H9 (cell line): Measurements from ENCODE around the gene AGT. TPM values are rescaled to one million over a fixed set of nuclear protein-coding genes. Genes with fewer than 3 reads are reported as not detected.

Experiments
- DNase-seq: peaks from one replicate; pipeline ENCODE4 v3.0.0-alpha.2; 2017
- H2AFZ ChIP-seq: one replicate; pipeline ENCODE4 v1.6.1; 2013; ENCODE audit warnings: mild to moderate bottlenecking, low read length, control low read depth, moderate library complexity
- H2AK5ac ChIP-seq: 2 replicates; pipeline ENCODE4 v1.6.1; 2013; ENCODE audit warnings: low read length, control low read depth, mixed read lengths; ENCODE audit not compliant: insufficient read length
- H2BK120ac ChIP-seq: one replicate; pipeline ENCODE4 v1.6.1; 2013; ENCODE audit warnings: low read depth, mild to moderate bottlenecking, low read length, control low read depth, inconsistent platforms; ENCODE audit not compliant: poor library complexity, severe bottlenecking
- H2BK12ac ChIP-seq: 2 replicates; pipeline ENCODE4 v1.6.1; 2013; ENCODE audit warnings: low read length, control low read depth, mixed read lengths, low read depth; ENCODE audit not compliant: insufficient read length
- H2BK15ac ChIP-seq: 2 replicates; pipeline ENCODE4 v1.6.1; 2013; ENCODE audit warnings: low read depth, low read length, control low read depth
- H2BK20ac ChIP-seq: one replicate; pipeline ENCODE4 v1.6.1; 2013; ENCODE audit warnings: low read depth, mild to moderate bottlenecking, low read length, control low read depth, inconsistent platforms; ENCODE audit not compliant: poor library complexity, severe bottlenecking
- H2BK5ac ChIP-seq: 2 replicates; pipeline ENCODE4 v1.6.1; 2013; ENCODE audit warnings: low read length, control low read depth, mixed read lengths; ENCODE audit not compliant: insufficient read length
- H3K14ac ChIP-seq: 2 replicates; pipeline ENCODE4 v1.6.1; 2013; ENCODE audit warnings: low read length, control low read depth; ENCODE audit not compliant: insufficient read depth
- H3K18ac ChIP-seq: 2 replicates; pipeline ENCODE4 v1.6.1; 2013; ENCODE audit warnings: low read depth, mild to moderate bottlenecking, mixed read lengths, low read length, control low read depth; ENCODE audit not compliant: insufficient read length
- H3K23ac ChIP-seq: 2 replicates; pipeline ENCODE4 v1.6.1; 2013; ENCODE audit warnings: low read length, control low read depth, mixed read lengths, low read depth; ENCODE audit not compliant: insufficient read length
- H3K23me2 ChIP-seq: 2 replicates; pipeline ENCODE4 v1.6.1; 2013; ENCODE audit warnings: low read depth, mild to moderate bottlenecking, mixed read lengths, low read length, control low read depth; ENCODE audit not compliant: insufficient read length, poor library complexity, severe bottlenecking
- H3K27ac ChIP-seq: 2 replicates; pipeline ENCODE4 v1.5.1; 2013; ENCODE audit warnings: low read length, control low read depth, mixed read lengths, low read depth; ENCODE audit not compliant: insufficient read length
- H3K27me3 ChIP-seq: 2 replicates; pipeline ENCODE4 v1.6.1; 2013; ENCODE audit warnings: low read length, control low read depth, inconsistent platforms; ENCODE audit not compliant: insufficient read depth
- H3K4ac ChIP-seq: 2 replicates; pipeline ENCODE4 v1.6.1; 2013; ENCODE audit warnings: low read depth, mild to moderate bottlenecking, control low read depth, inconsistent platforms, low read length, moderate library complexity
- H3K4me1 ChIP-seq: 2 replicates; pipeline ENCODE4 v1.6.1; 2013; ENCODE audit warnings: low read length, control low read depth, inconsistent platforms; ENCODE audit not compliant: insufficient read depth
- H3K4me2 ChIP-seq: 2 replicates; pipeline ENCODE4 v1.6.1; 2013; ENCODE audit warnings: low read length, control low read depth, mixed read lengths; ENCODE audit not compliant: insufficient read length, insufficient read depth
- H3K56ac ChIP-seq: 2 replicates; pipeline ENCODE4 v1.6.1; 2013; ENCODE audit warnings: low read depth, mild to moderate bottlenecking, mixed read lengths, low read length, control low read depth; ENCODE audit not compliant: insufficient read length
- H3K79me1 ChIP-seq: 2 replicates; pipeline ENCODE4 v1.6.1; 2013; ENCODE audit warnings: low read depth, mild to moderate bottlenecking, moderate library complexity, low read length, control low read depth, inconsistent platforms; ENCODE audit not compliant: insufficient read depth, poor library complexity, severe bottlenecking
- H3K79me2 ChIP-seq: 2 replicates; pipeline ENCODE4 v1.6.1; 2013; ENCODE audit warnings: low read length, control low read depth, inconsistent platforms; ENCODE audit not compliant: insufficient read depth
- H3K9ac ChIP-seq: 2 replicates; pipeline ENCODE4 v1.6.1; 2013; ENCODE audit warnings: low read length, control low read depth, mixed read lengths; ENCODE audit not compliant: insufficient read length; ENCODE audit errors: extremely low read depth
- H3K9me3 ChIP-seq: one replicate; pipeline ENCODE4 v1.6.1; 2013; ENCODE audit warnings: low read depth, low read length, inconsistent platforms; ENCODE audit not compliant: control insufficient read depth
- H3T11ph ChIP-seq: one replicate; pipeline ENCODE4 v1.6.1; 2013; ENCODE audit warnings: mild to moderate bottlenecking, low read length, control low read depth, inconsistent platforms
- H4K20me1 ChIP-seq: one replicate; pipeline ENCODE4 v1.6.1; 2013; ENCODE audit not compliant: control insufficient read depth, insufficient read length, insufficient read depth
- H4K5ac ChIP-seq: 2 replicates; pipeline ENCODE4 v1.6.1; 2013; ENCODE audit warnings: low read depth, mild to moderate bottlenecking, mixed read lengths, low read length, control low read depth; ENCODE audit not compliant: insufficient read length
- H4K8ac ChIP-seq: replicated peaks from 2 replicates; pipeline ENCODE4 v1.6.1; 2013; ENCODE audit warnings: low read length, control low read depth, mixed read lengths, low read depth; ENCODE audit not compliant: insufficient read length
- H4K91ac ChIP-seq: 2 replicates; pipeline ENCODE4 v1.6.1; 2013; ENCODE audit warnings: low read depth, mild to moderate bottlenecking, moderate library complexity, mixed read lengths, low read length, control low read depth; ENCODE audit not compliant: insufficient read length
- H3K27ac Mint-ChIP-seq, 3 experiments: 2 replicates in 2 of 3; 3 replicates in 1 of 3; pipeline ENCODE4 v1.8.0; 2020 to 2021; ENCODE audit warnings: mixed read lengths in 3 of 3, mild to moderate bottlenecking in 1 of 3, moderate library complexity in 1 of 3
- H3K27me3 Mint-ChIP-seq: 2 replicates; pipeline ENCODE4 v1.8.0; 2021; ENCODE audit warnings: low read depth, mild to moderate bottlenecking, moderate library complexity, mixed read lengths
- H3K36me3 Mint-ChIP-seq, 3 experiments: 2 replicates in 2 of 3; 3 replicates in 1 of 3; pipeline ENCODE4 v1.8.0; 2020 to 2021; ENCODE audit warnings: low read depth in 3 of 3, mixed read lengths in 3 of 3; ENCODE audit not compliant: insufficient read depth in 1 of 3
- H3K4me1 Mint-ChIP-seq, 2 experiments: 2 replicates each; pipeline ENCODE4 v1.8.0; 2020; ENCODE audit warnings: mixed read lengths in 2 of 2
- H3K4me3 Mint-ChIP-seq, 2 experiments: 2 replicates in 1 of 2; 3 replicates in 1 of 2; pipeline ENCODE4 v1.8.0; 2020 to 2021; ENCODE audit warnings: mild to moderate bottlenecking in 2 of 2, mixed read lengths in 2 of 2, moderate library complexity in 1 of 2
- H3K9me3 Mint-ChIP-seq, 2 experiments: 2 replicates in 1 of 2; 3 replicates in 1 of 2; pipeline ENCODE4 v1.8.0; 2020; ENCODE audit warnings: mild to moderate bottlenecking in 2 of 2, mixed read lengths in 2 of 2, moderate library complexity in 1 of 2
- WGBS: extraction: QIAGEN DNeasy Blood & Tissue Kit; methylation state at CpG from one replicate; pipeline ENCODE4 v1.1.7; 2013; ENCODE audit warnings: missing lambda C conversion rate, low lambda C conversion rate, mixed read lengths; ENCODE audit not compliant: insufficient read length; ENCODE audit errors: extremely low coverage; 5-methylcytosine and 5-hydroxymethylcytosine counted together
- total RNA-seq: library from RNA; stranded (reverse); gene quantifications from 2 replicates; pipeline ENCODE4 v1.2.1, GENCODE V29; 2021
- TF ChIP-seq, protein P1 (sequence below): fragments of 200-600 bp; sonication (generic); conservative IDR thresholded peaks from 3 replicates; pipeline ENCODE4 v1.8.0; 2021; ENCODE audit warnings: antibody characterized with exemption, mild to moderate bottlenecking

Gene AGT
- total RNA-seq, 1 experiment from 2014 or later, result not detected

DNA sequence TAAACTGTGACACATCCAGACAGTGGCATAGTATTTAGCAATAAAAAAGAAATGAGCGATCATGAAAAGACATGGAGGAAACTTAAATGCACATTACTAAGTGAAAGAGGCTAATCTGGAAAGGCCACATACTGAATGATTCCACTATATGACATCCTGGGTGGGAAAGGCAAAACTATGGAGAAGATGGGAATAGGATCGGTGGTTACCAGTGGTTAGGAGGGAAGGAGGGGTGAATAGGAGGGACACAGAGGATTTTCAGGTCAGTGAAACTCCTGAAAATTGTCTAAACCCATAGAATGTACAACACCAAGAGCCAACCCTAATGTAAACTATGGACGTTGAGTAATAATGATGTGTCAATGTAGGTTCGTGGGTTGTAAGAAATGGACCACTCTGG, 13.8 kb downstream of the AGT start:
- WGBS, result no CpG with 5 or more reads among the region's 4 CpGs
- Mint-ChIP-seq H3K27ac (no peak overlapping the region), H3K36me3 (0 out of 7 replicates have a peak, but pooled peaks cover 0 to 2% (median 0%) of the 10 kb centered on the region in 3 experiments), H3K4me3 (no peak overlapping the region), H3K27me3 (peaks cover 22% of the 10 kb centered on the region), H3K4me1 (peaks cover 4 to 11% of the 10 kb centered on the region in 2 experiments; a peak in 2 of 4 replicates), H3K9me3 (no peaks in the 10 kb centered on the region)
- Histone ChIP-seq H3K27me3 (no peaks in the 10 kb centered on the region), H3K79me1 (no peaks in the 10 kb centered on the region), H2AFZ (no peak overlapping the region), H4K5ac (no peak overlapping the region), H3K9me3 (no peaks in the 10 kb centered on the region), H2BK15ac (no peak overlapping the region), H3T11ph (no peak overlapping the region), H3K79me2 (no peaks in the 10 kb centered on the region), H3K4ac (no peak overlapping the region), H2BK120ac (no peak overlapping the region), H3K27ac (no peak overlapping the region), H3K4me2 (no peak overlapping the region), H3K4me1 (no peaks in the 10 kb centered on the region), H3K56ac (no peak overlapping the region), H2BK20ac (no peak overlapping the region), H3K23ac (no peak overlapping the region), H4K91ac (no peak overlapping the region), H3K9ac (no peak overlapping the region), H3K18ac (no peak overlapping the region), H3K14ac (no peak overlapping the region), H2AK5ac (no peak overlapping the region), H4K20me1 (no peaks in the 10 kb centered on the region), H2BK5ac (no peak overlapping the region), H2BK12ac (no peak overlapping the region), H4K8ac (no peak overlapping the region), H3K23me2 (no peaks in the 10 kb centered on the region)
- DNase-seq, result no peak
- TF ChIP-seq, protein P1, sequence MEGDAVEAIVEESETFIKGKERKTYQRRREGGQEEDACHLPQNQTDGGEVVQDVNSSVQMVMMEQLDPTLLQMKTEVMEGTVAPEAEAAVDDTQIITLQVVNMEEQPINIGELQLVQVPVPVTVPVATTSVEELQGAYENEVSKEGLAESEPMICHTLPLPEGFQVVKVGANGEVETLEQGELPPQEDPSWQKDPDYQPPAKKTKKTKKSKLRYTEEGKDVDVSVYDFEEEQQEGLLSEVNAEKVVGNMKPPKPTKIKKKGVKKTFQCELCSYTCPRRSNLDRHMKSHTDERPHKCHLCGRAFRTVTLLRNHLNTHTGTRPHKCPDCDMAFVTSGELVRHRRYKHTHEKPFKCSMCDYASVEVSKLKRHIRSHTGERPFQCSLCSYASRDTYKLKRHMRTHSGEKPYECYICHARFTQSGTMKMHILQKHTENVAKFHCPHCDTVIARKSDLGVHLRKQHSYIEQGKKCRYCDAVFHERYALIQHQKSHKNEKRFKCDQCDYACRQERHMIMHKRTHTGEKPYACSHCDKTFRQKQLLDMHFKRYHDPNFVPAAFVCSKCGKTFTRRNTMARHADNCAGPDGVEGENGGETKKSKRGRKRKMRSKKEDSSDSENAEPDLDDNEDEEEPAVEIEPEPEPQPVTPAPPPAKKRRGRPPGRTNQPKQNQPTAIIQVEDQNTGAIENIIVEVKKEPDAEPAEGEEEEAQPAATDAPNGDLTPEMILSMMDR, result no peak
